Fibroblast of peridontal ligament (primary cell): ENCODE measurements around the gene DNAJB9.

Source experiments
- DNase-seq: peaks from one replicate; pipeline ENCODE4 v3.0.0-alpha.2; 2010; ENCODE audit errors: extremely low read depth

The DNAJB9 gene

GRCh38 chr7:108605559-108606201 is 36.0 kb downstream of the DNAJB9 start:
- DNase-seq, result peak; percentile 2

GRCh38 chr7:108609643-108610042 is 40.0 kb downstream of the DNAJB9 start:
- DNase-seq, result no peak

GRCh38 chr7:108611268-108611667 is 41.6 kb downstream of the DNAJB9 start:
- no peak for DNase-seq

GRCh38 chr7:108613147-108613948 is 43.7 kb downstream of the DNAJB9 start:
- peak; percentile 59 for DNase-seq

- DNase-seq, result no peak
These were observed 44.3 kb downstream of the DNAJB9 start for GRCh38 chr7:108613949-108614381.

- DNase-seq, result no peak
These were observed 45.2 kb downstream of the DNAJB9 start for GRCh38 chr7:108614896-108615295.

- no peak for DNase-seq
These were observed 48.4 kb downstream of the DNAJB9 start for GRCh38 chr7:108618056-108618455.

GRCh38 chr7:108623220-108623619 is 53.5 kb downstream of the DNAJB9 start:
- no peak for DNase-seq
